RPMI8226 (cell line): ENCODE data around the gene MMP19.
"Not testable (repeated sequence)": the region's sequence is repeated elsewhere in the genome, so short reads cannot be mapped to it uniquely, and the experiment has no call there.

Source experiments
- DNase-seq: peaks from one replicate; pipeline ENCODE4 v3.0.0-alpha.2; 2015

Gene MMP19

DNA sequence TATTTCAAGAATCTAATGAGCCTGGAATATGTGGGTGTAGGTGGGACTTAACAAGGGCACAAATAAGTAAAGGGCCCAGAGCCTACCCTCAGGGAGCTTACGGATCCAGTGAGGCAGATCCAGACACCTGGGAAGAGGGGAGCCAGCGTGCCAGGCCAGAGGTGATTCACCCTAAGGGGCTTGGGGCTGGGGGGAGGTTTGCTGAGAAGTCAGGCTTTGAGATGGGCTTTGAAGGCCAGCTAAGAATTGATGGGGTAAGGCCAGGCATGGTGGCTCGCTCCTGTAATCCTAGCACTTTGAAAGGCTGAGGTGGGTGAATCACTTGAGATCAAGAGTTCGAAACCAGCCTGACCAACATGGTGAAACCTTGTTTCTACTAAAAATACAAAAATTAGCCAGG is 695 bp upstream of the MMP19 start:
- no peak for DNase-seq

DNA sequence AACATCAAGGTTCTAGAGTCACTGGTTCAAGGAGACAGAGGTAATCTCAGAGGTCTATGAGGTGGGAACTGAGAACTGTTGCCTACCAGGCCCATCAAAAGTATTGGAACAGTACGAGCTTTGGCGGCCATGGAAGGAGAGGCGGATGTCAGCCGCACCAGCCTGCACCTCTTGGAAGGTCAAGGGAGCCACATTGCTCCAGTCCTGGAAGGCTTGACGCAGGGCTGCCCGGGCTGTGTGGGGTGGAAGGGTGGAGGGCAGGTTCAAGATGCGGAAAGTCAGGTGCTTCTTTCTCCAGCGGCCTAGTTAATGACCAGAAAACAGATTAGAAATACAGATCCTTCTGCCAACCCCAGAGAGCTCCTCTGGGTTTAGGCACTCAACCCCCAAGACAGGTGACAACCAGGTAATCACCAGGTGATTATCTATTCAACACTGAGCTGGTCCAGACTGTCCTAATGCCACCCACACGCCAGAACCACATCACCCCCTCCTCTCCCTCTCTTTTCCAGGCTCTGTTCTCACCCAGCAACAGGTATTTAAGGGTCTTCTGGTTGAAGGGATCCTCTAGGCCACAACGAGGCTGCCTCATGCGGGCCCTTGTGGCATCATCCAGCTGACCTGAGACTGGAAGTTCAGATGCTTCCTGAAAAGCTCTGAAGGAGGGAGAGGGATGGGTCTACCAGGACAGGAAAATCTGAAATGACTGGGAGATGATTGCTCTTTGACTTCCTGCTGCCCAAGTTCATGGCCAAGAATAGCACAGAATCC is 2.0 kb downstream of the MMP19 start:
- DNase-seq: no peak

DNA sequence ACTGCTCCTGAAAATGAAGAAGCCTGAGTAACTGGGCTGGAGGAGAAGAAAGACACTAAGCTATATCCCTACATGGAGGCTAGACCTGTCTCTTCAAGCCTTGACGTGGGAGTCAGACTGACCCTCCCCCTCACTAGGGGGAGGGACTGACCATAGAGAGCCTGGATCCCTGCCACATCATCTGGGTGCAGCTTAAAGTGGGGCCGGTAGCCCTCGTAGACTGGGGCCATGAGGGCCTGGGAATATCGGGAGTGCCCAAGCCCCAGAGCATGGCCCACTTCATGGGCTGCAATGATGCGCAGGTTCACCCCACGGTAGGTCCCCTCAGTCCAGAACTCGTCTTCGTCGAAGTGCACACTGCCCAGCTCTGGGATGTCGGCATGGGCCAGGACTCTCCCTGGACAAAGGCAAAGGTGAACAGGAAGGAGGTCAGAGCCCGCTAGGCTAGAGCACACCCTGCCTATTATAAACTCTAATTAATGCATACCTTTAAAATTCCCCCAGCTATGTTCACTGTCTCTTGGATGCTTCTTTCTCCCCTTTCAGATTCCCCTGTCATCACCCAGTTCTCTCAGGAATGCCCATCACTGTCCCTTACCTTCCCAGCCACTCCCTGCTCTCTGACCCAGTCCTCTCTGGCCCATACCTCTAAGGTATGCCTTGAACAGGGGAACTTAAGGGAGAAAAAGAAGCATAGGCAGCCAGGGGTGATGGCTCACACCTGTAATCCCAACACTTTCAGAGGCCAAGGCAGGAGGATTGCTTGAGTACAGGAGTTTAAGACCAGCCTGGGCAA is 3.2 kb downstream of the MMP19 start:
- DNase-seq: no peak

DNA sequence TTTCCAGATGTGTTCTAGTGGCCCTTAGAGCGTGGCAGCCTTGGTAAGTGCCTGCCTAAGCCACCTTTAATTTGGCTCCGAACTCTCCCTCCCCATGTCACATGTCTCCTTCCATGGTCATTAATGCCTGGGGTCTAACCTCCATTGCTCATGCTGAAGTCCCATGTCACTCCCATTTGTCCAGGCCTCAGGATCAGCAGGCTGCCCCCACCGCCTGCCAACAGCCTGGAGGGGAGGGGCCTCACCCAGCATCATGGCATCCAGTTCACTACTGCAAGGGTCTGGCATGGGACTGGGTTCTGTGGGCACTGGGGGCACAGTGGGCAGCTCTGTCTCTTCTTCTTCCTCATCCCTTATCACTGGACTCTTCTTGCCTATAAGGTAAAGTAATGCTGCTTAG is 4.4 kb downstream of the MMP19 start:
- no peak for DNase-seq

DNA sequence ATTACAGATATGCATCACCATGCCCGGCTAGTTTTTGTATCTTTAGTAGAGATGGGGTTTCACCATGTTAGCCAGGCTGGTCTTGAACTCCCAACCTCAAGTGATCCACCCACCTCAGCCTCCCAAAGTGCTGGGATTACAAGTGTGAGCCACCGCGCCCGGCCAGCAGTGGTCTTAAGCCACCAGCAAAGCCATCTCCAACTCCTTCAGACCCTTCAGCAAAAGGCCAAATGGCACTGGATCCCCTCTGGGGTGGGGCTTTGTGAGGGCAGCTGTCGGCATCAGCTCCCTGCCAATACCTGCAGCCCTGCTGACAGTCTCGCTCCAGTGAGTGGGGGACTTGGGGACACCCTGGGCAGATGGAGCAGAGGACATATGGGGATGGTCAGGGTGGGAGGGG is 8.3 kb downstream of the MMP19 start:
- not testable (repeated sequence) for DNase-seq

DNA sequence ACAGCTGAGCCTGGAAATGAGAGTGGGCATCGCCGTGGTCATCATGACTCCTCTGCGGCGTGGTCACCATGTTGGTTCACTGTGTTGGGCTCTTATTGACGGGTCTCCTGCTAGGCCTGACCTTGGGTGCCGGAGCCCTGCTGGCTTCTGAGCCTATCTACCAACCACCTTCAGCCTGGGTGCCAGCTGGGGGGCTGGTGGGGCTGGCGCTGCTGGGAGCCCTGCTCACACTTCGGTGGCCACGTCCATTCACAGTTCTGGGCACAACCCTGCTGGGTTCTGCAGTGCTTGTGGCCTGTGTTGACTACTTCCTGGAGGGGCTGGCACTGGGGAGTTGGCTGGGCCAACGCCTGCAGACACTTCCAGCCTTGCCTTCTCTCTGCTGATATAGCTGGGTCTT is 9.7 kb downstream of the MMP19 start:
- no peak for DNase-seq

DNA sequence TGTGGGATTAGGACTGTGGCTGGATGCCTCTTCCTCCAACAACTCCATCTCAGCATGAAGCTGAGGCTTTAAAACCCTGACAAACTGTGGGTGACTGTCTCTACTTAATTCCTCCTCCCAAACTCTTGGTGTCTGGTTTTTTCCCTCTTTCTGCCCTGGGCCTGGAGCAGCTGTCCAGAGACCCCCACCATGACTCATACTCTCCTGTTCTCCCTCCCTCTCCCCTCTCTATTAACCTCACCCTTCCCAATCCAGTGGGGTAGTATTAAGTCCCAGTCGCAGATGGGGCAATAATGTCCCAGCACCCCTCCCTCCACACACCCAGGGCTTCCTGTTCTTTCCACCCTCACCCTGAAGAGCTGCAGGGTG is 11.3 kb downstream of the MMP19 start:
- no peak for DNase-seq

DNA sequence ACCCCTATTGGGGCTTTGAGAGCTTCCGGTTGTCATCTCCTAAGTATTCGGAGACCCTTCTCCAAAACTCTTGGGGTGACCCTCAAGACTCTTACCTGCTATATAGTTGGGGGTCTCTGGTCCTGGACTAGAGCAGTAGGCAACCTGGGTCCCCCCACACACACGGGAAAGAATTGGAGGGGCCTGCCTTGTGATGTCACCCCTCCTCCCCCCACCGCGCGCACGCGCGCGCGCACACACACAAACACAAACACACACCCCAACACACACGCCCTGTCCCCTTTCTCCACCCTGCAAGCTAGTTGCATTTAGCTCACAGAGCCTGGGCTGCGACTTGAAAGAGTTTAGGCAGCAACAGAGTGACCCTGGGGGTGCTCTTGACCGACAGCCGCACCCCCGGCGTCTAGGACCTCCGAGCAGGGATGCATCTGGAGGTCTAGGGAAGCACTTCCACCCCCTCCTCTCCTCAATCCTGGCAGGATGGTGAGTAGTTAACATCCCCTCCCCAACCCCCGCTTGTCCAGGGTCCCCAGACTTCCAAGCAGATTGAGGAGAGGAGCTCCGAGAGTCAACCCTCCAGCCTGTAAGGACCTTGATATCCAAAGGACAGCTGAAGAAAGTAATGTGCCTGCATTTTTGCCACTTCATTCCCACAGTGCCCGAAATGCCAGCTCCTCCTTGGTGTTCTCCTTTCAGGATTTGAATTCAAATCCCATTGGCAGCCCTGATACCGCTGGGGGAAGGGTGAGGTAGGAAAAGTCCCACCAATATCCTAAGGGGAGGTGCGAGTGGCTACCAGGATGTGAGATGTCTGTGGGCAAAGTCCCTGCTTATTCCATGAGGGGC is 11.9 kb downstream of the MMP19 start:
- DNase-seq: peak; percentile 25

DNA sequence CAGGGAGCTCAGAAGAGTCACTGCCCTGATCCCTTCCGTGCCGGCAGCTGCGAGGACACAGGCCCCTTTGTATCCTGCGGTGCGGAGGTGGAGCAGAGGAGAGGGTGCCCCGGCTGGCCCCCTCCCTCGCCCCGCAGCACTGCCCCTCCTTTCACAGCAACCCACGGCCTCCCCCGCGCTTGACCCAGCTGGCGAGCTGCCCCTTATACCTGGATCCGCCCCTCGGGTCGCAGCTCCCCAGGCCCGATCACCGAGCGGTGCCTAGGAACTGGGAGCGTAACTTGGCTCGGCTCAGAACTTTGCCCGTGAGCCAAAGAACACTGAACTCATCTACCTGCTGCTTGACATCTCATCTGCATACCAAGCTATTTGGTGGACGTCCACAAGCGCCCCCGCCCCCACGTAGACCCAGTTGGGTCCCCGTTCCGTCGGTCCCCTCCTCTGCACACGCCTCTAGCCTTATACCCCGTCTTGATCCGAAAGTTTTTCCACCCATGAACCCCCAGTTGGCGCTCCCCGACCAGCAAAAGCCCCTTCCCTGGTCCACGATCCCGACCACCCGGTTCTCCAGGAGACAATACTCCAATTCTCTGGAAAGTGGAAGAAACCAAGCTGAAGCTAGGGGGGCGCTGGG is 12.7 kb downstream of the MMP19 start:
- DNase-seq: no peak

DNA sequence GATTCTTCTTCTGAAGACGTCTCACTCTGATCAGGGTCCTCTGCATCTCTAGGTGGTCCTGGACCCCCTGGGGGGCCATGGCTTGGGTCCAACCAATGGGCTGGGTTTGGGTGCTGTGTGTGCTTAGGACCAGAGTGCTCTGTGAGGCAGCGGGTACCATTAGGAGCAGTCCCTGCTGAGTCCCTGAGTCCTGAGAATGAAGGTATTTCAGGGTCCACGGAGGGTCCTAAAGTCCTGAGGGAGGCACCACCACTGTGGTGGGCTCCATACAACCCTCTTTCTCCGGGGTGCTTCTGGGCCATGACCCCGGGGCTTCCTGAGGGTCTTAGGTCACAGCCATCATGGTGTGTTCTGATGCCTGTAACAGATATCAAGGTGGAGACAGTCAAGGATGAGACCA is 14.4 kb downstream of the MMP19 start:
- DNase-seq: no peak

DNA sequence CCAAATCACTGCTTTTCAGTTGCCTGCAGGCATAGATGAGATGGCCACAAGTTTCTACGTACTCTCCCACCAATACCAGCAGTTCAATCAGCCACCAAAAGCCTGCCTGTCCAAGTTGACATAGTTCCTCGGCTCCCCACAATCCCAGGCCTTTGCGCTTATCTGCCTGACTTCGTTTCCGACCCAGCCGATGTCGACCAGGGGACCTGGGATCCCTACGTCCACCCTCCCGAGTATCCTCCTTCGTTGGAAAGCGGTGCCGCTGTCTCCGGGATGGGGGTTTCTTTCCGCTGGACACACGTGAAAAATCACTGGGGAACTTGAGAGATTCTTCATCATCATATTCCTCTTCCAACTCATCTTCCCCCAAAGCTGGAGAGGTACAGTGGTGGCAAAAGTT is 14.9 kb downstream of the MMP19 start:
- DNase-seq: no peak

DNA sequence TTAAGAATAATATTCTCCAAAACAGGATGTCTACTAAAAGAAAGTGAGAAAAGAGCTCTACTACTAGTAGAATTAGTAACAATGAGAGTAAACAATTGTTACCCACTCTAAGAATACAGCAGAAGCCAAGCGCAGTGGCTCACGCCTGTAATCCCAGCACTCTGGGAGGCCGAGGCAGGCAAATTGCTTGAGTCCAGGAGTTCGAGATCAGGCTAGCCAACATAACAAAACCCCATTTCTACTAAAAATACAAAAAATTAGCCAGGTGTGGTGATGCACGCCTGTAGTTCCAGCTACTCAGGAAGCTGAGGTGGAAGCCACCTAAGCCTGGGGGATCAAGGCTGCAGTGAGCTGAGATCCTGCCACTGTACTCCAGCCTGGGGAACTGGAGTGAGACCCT is 18.0 kb downstream of the MMP19 start:
- no peak for DNase-seq

DNA sequence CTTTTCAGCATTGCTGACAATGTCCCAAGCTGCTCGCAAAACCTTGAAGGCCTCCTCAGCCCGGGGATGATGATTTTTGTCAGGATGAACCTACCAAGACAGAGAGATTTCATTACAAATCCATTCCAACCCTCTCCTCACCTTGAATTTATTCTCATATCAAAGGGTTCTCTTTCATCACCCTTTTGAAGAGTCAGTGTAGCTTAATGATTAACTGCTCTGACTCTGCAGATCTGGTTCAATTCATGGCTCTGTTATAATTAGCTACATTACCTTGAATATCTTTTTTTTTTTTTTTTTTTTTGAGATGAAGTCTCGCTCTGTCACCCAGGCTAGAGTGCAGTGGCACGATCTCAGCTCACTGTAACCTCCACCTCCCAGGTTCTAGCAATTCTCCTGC is 19.3 kb downstream of the MMP19 start:
- DNase-seq: no peak

DNA sequence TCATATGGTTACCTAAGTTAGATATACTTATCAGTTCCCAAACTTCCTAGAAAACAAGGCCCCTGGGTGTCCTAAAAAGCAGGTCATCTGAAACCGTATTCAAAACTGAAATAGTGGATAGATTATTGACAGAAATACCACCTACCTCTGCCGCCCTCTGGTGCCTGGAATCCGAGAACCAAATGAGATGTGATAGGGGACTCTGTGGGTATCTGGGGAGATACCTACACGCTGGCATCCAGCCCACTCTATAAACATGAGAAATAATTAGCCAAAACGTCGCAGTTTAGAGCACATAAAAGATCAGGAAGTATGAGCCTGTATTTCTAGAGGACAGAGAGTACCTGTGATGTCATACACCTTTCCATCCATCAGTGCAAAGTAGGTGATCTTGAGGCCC is 20.5 kb downstream of the MMP19 start:
- no peak for DNase-seq

DNA sequence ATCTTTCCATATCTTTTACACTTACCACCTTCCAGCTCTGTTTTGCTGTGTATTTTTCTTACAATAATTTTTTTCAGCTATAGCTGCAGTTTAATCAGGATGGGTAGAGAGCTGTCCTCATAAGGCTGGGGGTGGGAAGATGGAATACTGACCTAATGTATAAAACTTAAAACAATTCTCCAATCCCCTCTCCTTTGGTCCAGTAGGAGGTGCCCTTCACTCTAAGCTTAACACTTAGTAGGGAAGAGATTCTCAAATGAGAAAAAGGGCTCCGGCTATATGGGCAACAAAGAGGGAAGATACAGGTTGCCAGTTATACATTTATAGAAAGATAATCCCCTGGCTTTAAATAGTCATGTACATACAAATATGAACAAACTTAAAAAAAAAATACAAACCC is 22.1 kb downstream of the MMP19 start:
- no peak for DNase-seq

DNA sequence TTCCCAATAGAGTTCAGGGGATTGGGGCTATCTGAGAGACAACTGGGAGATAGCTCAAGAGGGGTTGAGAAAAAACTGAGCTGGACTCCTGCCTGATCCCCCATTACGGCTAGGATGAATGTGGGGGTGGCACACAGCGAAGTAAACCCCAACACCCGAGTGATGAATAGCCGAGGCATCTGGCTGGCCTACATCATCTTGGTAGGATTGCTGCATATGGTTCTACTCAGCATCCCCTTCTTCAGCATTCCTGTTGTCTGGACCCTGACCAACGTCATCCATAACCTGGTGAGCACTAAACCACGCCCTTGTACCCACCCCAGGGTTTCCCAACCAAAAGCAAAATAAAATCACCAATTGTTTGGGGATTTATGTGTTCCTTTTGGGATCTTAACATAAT is 23.9 kb downstream of the MMP19 start:
- no peak for DNase-seq

DNA sequence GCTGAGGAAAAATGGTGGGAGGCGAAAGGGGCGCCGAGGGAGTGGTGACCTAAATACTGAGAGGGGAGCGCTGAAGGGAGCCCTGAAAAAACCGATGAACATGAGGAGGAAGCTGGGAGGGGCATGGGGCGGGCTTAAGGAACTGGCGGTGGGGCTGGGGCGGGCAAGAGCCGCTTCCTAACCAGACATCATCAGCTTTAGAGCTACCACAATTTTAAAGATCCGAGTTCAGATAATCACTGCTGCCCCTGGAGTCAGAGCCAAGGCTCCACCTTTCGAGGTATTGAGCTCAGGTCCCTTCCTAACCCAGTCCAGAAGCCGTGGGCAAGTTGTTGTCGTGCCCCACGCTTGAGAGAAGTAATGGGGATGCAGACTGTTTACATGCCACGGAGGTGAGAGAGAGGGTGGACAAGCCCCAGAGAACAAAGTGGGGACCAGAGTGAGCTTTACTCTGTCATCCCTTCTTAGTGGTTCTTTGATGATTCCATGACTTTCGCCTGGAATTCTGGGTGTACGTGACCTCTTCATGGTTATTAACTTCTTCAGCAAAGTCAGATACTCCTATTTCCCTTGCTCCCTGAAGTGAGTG is 24.5 kb downstream of the MMP19 start:
- DNase-seq: no peak

DNA sequence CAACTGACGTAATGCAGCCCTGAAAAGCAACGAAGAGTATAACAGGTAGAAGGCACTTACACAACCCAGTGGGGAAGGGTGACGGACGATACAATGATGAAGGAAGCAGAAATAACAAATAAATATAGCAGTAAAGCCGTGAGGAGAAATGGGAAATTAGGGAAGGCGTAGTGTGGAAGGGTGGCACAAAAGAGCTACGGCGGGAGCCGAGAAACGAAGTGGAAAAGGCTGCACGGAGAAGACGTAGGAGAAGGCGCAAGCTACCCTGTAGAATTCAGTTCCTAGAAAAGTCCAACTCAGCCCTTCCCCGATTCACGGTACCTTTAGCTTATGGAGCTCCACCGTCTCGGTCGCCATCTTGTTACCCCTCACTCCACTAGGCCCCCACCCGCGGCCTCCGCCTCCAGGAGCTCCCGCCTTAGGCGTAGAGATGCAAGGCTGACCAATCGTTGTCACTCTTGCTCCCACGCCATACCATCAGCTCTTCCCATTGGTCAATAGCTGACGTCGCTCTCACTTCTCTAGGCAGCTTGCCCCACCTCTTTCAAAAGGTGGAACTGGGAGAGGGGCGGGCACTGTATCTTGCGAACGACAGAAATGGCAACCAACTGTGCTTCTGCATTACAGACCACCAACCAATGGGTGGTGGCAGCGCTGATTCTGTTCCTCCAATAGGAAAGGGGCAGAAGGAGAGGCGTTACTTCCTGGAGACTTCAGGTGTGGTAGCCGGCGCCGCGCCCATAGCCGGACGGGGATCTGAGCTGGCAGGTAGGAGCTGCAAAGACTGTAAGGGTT is 25.2 kb downstream of the MMP19 start, which contains the start of the genes ORMDL2 and SARNP:
Gene ORMDL2, plus strand, starts transcription at position 697 of the 795 bp plus-strand sequence. CDS start 959 bp downstream, outside the sequence.
Gene SARNP, minus strand, starts transcription at position 380 of the 795 bp plus-strand sequence. Its CDS starts 23 bp downstream, at position 357.
- DNase-seq: peak; percentile 99

DNA sequence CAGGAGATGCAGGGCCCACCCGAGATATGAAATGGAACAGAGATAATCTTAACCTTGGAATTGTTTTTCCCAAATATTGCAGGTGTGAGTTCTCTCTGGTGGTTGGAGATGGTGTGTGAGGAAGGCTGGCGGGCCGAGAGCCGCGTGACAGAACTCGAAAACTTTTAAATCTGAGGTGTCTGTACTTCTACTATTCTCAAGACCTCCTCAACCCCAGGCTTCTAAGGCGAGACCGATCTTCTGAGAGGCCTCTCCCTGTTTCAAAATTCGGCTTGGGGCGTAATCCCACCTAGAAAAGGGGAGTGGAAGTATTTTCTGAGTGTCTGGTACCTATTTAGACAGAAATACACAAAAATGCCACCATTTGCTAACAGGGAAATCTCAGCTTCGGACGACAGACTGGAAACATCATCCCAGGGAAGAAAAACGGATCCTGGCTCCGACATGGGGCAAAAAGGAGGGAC is 25.8 kb downstream of the MMP19 start:
- peak; percentile 17 for DNase-seq

DNA sequence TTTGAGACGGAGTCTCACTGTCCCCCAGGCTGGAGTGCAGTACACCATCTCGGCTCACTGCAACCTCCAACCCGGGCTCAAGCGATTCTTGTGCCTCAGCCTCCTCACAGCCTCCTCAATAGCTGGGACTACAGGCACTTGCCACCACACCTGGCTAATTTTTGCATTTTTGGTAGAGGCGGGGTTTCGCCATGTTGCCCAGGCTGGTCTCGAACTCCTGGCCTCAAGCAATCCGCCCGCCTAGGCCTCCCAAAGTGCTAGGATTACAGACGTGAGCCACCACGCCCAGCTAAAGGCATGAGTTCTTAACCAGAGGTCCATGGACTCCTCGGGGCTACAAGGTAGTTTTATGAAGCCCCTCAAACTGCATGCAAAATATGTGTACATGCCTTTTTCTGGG is 27.3 kb downstream of the MMP19 start:
- no peak for DNase-seq

DNA sequence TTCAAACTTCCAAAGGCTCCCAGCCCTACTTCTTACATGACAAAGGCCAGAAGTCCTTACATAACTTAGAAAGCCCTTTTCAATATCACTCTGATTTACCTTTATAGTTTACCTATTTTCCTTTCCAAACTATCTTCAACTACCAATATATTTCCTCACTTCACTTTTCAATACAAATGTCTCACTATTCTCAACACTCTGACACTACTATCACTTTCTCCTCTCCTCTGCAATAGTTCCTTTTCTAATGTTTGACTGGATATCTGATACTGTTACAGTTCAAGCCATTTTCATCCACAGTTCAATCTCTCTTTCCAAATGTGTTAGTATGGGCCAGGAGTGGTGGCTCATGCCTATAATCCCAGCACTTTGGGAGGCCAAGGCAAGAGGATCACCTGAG is 28.5 kb downstream of the MMP19 start:
- DNase-seq: no peak
